K562 (cell line): ENCODE data around the gene LEMD1. TPM values are rescaled to one million over a fixed set of nuclear protein-coding genes. Genes with fewer than 3 reads are reported as not detected.

Experiments used
- ATAC-seq: fragments of 200-7000 bp; cut with Tn5 transposase; 3 replicates; pipeline ENCODE4 v1.9.1; 2020; ENCODE audit warnings: moderate library complexity
- BruUV-seq: library from RNA; stranded (reverse); fragments of 400-500 nt; replicated peaks from 2 replicates; lab custom pipeline; 2021; lab: Mats Ljungman, UMichigan
- CTCF ChIA-PET: fragments of 300-600 bp; formaldehyde crosslinking; extraction: SDS; loops from one replicate; lab custom pipeline; 2021; ENCODE audit warnings: low intra/inter-chr PET ratio; lab: Yijun Ruan, JAX
- POLR2A ChIA-PET: fragments of 300-600, 350-650 bp; sonication (Branson Sonifier 250); formaldehyde crosslinking; extraction: SDS; loops from one replicate; lab custom pipeline; 2021; ENCODE audit warnings: antibody characterized with exemption, inconsistent platforms; lab: Yijun Ruan, JAX
- DNase-seq, 4 experiments: peaks; one replicate each; pipeline versions ENCODE4 v3.0.0 to v3.0.0-alpha.2; 2011 to 2018; ENCODE audit warnings: low spot score in 3 of 4, mixed read lengths in 3 of 4; ENCODE audit errors: extremely low read depth in 1 of 4
- FAIRE-seq: peaks from 2 replicates; lab custom pipeline; 2011; peaks lifted over from hg19 to GRCh38; lab: Jason Lieb, UNC
- H2AFZ ChIP-seq: 2 replicates; pipeline ENCODE4 v1.6.0; 2011; ENCODE audit warnings: low read depth, low read length, control low read depth, inconsistent platforms
- H3K27ac ChIP-seq: fragments of 200-600 bp; 3 replicates; pipeline ENCODE4 v1.8.0; 2011; ENCODE audit warnings: low read depth, mild to moderate bottlenecking, control low read depth, inconsistent platforms, low read length, moderate library complexity, mixed read lengths; ENCODE audit errors: extremely low read depth
- H3K27me3 ChIP-seq, 2 experiments: fragments of 300-600 bp in 1 of 2; 2 replicates in 1 of 2; 3 replicates in 1 of 2; pipeline versions ENCODE4 v1.6.0 to v1.8.0; 2011; ENCODE audit warnings: inconsistent platforms in 2 of 2, low read length in 2 of 2, mild to moderate bottlenecking in 1 of 2, mixed read lengths in 1 of 2, moderate library complexity in 1 of 2; ENCODE audit not compliant: control insufficient read depth in 2 of 2, insufficient read depth in 2 of 2
- H3K36me3 ChIP-seq: fragments of 300-600 bp; 3 replicates; pipeline ENCODE4 v1.8.0; 2011; ENCODE audit warnings: mild to moderate bottlenecking, low read length, inconsistent platforms; ENCODE audit not compliant: control insufficient read depth, insufficient read depth
- H3K4me1 ChIP-seq, 2 experiments: fragments of 200-600 bp in 1 of 2; replicated peaks in 1 of 2; 2 replicates in 1 of 2; 3 replicates in 1 of 2; pipeline versions ENCODE4 v1.5.1 to v1.8.0; 2011; ENCODE audit warnings: inconsistent platforms in 2 of 2, low read length in 2 of 2, mild to moderate bottlenecking in 1 of 2, mixed read lengths in 1 of 2, moderate library complexity in 1 of 2; ENCODE audit not compliant: control insufficient read depth in 2 of 2, insufficient read depth in 2 of 2
- H3K4me2 ChIP-seq: 2 replicates; pipeline ENCODE4 v1.6.1; 2011; ENCODE audit warnings: low read length, control low read depth, inconsistent platforms, mixed read lengths; ENCODE audit not compliant: insufficient read depth
- H3K4me3 ChIP-seq: fragments of 200-600 bp; sonication (generic), shearing (Covaris generic); 2 replicates; pipeline ENCODE4 v1.5.1; 2016; ENCODE audit warnings: control low read depth, inconsistent platforms
- H3K79me2 ChIP-seq: fragments of 200-600 bp; 3 replicates; pipeline ENCODE4 v1.8.0; 2011; ENCODE audit warnings: low read length, inconsistent platforms; ENCODE audit not compliant: control insufficient read depth, insufficient read depth
- H3K9ac ChIP-seq, 2 experiments: 2 replicates each; pipeline versions ENCODE4 v1.6.0 to v1.6.1; 2011; ENCODE audit warnings: low read depth in 2 of 2, low read length in 2 of 2, control low read depth in 1 of 2, inconsistent platforms in 1 of 2, mild to moderate bottlenecking in 1 of 2, mixed read lengths in 1 of 2; ENCODE audit not compliant: insufficient read depth in 1 of 2
- H3K9me1 ChIP-seq: one replicate; pipeline ENCODE4 v1.6.0; 2011; ENCODE audit warnings: inconsistent platforms, mild to moderate bottlenecking, low read length, moderate library complexity; ENCODE audit not compliant: control insufficient read depth, insufficient read depth
- H3K9me3 ChIP-seq: replicated peaks from 2 replicates; pipeline ENCODE4 v1.5.1; 2011; ENCODE audit warnings: low read depth, low read length, inconsistent platforms; ENCODE audit not compliant: control insufficient read depth, insufficient read depth
- H4K20me1 ChIP-seq: replicated peaks from 2 replicates; pipeline ENCODE4 v1.6.1; 2011; ENCODE audit warnings: low read length, inconsistent platforms, mixed read lengths; ENCODE audit not compliant: control insufficient read depth, insufficient read depth
- CTCF ChIP-seq, 3 experiments: IDR thresholded peaks in 2 of 3; conservative IDR thresholded peaks in 1 of 3; 2 replicates each; pipeline ENCODE4 v1.5.1; 2011 to 2012; ENCODE audit warnings: low read length in 3 of 3, mild to moderate bottlenecking in 3 of 3, control low read depth in 2 of 3, improper control_type of control experiment in 1 of 3, inconsistent platforms in 1 of 3, low read depth in 1 of 3, mixed read lengths in 1 of 3, moderate library complexity in 1 of 3; ENCODE audit not compliant: insufficient read depth in 2 of 3
- ZNF764 ChIP-seq: fragments of 250-450 bp; sonication (Bioruptor Pico); IDR thresholded peaks from 2 replicates; pipeline ENCODE4 v1.4.0; 2020; ENCODE audit warnings: low read depth, mild to moderate bottlenecking, moderate library complexity
- WGBS: fragments of 100-300 bp; shearing (Covaris generic); methylation state at CpG from one replicate; pipeline ENCODE4 v1.1.6; 2016; ENCODE audit warnings: low coverage, mixed read lengths; ENCODE audit not compliant: insufficient coverage; ENCODE audit errors: missing lambda C conversion rate; 5-methylcytosine and 5-hydroxymethylcytosine counted together
- in situ Hi-C: fragments of 300-500 bp; cut with MboI; formaldehyde crosslinking; loops from 4 replicates; pipeline ENCODE4 v1.15.0; 2018; ENCODE audit warnings: inconsistent platforms, mixed read lengths
- intact Hi-C: fragments of 100-400 bp; cut with micrococcal nuclease; formaldehyde crosslinking; loops from 2 replicates; pipeline ENCODE4 v1.14.2; 2022
- polyA plus RNA-seq, 8 experiments: library from polyadenylated mRNA; depleted of rRNA in 4 of 8; stranded (reverse) in 5 of 8; unstranded in 3 of 8; fragments of >200 nt; fragmentation: Nextera tagmentation in 2 of 8; fragmentation: Illumina TruSeq in 1 of 8; extraction: Ambion mirVana in 2 of 8; extraction: Trizol in 1 of 8; gene quantifications; 2 replicates each; pipeline versions ENCODE4 v1.2.1 to v1.2.3, GENCODE V29; 2011 to 2014; ENCODE audit warnings: inconsistent platforms in 1 of 8, missing spikeins in 1 of 8
- total RNA-seq, 7 experiments: library from RNA; depleted of rRNA in 6 of 7; stranded (reverse); fragments of >200 nt in 6 of 7; fragmentation: Illumina TruSeq in 2 of 7; extraction: Trizol in 2 of 7; gene quantifications; 2 replicates each; pipeline versions ENCODE4 v1.2.1 to v1.2.3, GENCODE V29; 2011 to 2021; ENCODE audit warnings: low replicate concordance in 1 of 7

Gene LEMD1
- total and polyA plus RNA-seq, 9 of the 15 experiments (the other 6 are each of a cell fraction or from before 2014, with no cell fraction given): 0.11 to 2.4 (median 0.57) TPM; not detected in 1

- DNase-seq (peak in 1 of 4 experiments; percentile 27), ATAC-seq (peak; percentile 66), FAIRE-seq (peak; percentile 69)
- peaks cover 25 to 40% of the 10 kb centered on the region in 2 experiments for H3K27me3 ChIP-seq
- 0 out of 2 replicates have a peak, but pooled peaks cover 4% of the 10 kb centered on the region for H4K20me1 ChIP-seq
- in situ Hi-C loops: no loop called here
- H3K4me2 ChIP-seq: no peak overlapping the region
- H3K4me3 ChIP-seq: no peak overlapping the region
- H3K79me2 ChIP-seq: no peaks in the 10 kb centered on the region
- POLR2A ChIA-PET: interaction anchor here (0.6 to 0.8 kb wide), 3 partner anchors 8 to 163 kb away, joined by 3 read pairs; no protein-coding TSS in a partner anchor
- WGBS: 1% methylated on average over 6 of the region's 6 CpGs
- no peaks in the 10 kb centered on the region for H3K9me1 ChIP-seq
- TF ChIP-seq CTCF (IDR thresholded peaks at IDR 0.05 in 2 of 3, conservative IDR thresholded peaks at IDR 0.05 in 1 of 3; ENCODE audit: insufficient read depth in 2 of 3, low read depth in 1 of 3, low read length in 3 of 3) (0 out of 6 replicates have a peak, but pooled peaks of 1 of the 3 experiments have one; percentile 17), ZNF764 (CRISPR knock-in tag) (no peak)
- peaks cover 4% of the 10 kb centered on the region; the same call in 1 of the 2 replicates for H3K9me3 ChIP-seq
- H3K27ac ChIP-seq: no peak overlapping the region
- H2AFZ ChIP-seq: peak overlapping the region; percentile 44; the same call in 1 of the 2 replicates
- H3K4me1 ChIP-seq: no peaks in the 10 kb centered on the region
- intact Hi-C loops: no loop called here
- BruUV-seq: no TSS peak
- H3K36me3 ChIP-seq: no peaks in the 10 kb centered on the region
- no peak overlapping the region for H3K9ac ChIP-seq
- CTCF ChIA-PET: no interaction called here
Observed at GRCh38 chr1:205470131-205470530, 48.3 kb upstream of the LEMD1 start.
